CD14-positive monocyte (primary cell): ENCODE results near the gene CDC26. TPM values are rescaled to one million over a fixed set of nuclear protein-coding genes. Genes with fewer than 3 reads are reported as not detected.
"Not testable (repeated sequence)": the region's sequence is repeated elsewhere in the genome, so short reads cannot be mapped to it uniquely, and the experiment has no call there.

Experiments used
- DNase-seq, 3 donors: peaks; one replicate each; pipeline ENCODE4 v3.0.0-alpha.2; 2011 to 2022
- H2AFZ ChIP-seq: 2 replicates; pipeline ENCODE4 v1.6.0; 2012; ENCODE audit warnings: mild to moderate bottlenecking, low read depth, low read length, inconsistent platforms; ENCODE audit not compliant: insufficient read depth, poor library complexity, severe bottlenecking
- H3K27ac ChIP-seq, 2 donors: 1 replicate in 1 of 2; 2 replicates in 1 of 2; pipeline ENCODE4 v1.5.1; 2012 to 2013; ENCODE audit warnings: low read length in 2 of 2, control low read depth in 1 of 2, inconsistent platforms in 1 of 2, low read depth in 1 of 2, mild to moderate bottlenecking in 1 of 2
- H3K27me3 ChIP-seq, 2 donors: one replicate each; pipeline versions ENCODE4 v1.6.0 to v1.6.1; 2011 to 2013; ENCODE audit warnings: low read length in 2 of 2; ENCODE audit not compliant: control insufficient read depth in 2 of 2, insufficient read depth in 2 of 2
- H3K36me3 ChIP-seq, 2 donors: replicated peaks in 1 of 2; 1 replicate in 1 of 2; 2 replicates in 1 of 2; pipeline versions ENCODE4 v1.5.1 to v1.6.1; 2012 to 2013; ENCODE audit warnings: low read length in 2 of 2, control low read depth in 1 of 2, inconsistent platforms in 1 of 2, mild to moderate bottlenecking in 1 of 2; ENCODE audit not compliant: insufficient read depth in 2 of 2, control insufficient read depth in 1 of 2
- H3K4me1 ChIP-seq, 2 donors: 1 replicate in 1 of 2; 2 replicates in 1 of 2; pipeline versions ENCODE4 v1.5.1 to v1.6.1; 2012 to 2013; ENCODE audit warnings: low read length in 2 of 2, control low read depth in 1 of 2, inconsistent platforms in 1 of 2, mild to moderate bottlenecking in 1 of 2, moderate library complexity in 1 of 2; ENCODE audit not compliant: insufficient read depth in 2 of 2, control insufficient read depth in 1 of 2
- H3K4me2 ChIP-seq: replicated peaks from 2 replicates; pipeline ENCODE3; 2012; ENCODE audit warnings: low read length, moderate library complexity, mild to moderate bottlenecking; ENCODE audit not compliant: poor library complexity, severe bottlenecking; ENCODE audit errors: extremely low read depth
- H3K4me3 ChIP-seq, 3 experiments: fragments of 200-600 bp in 1 of 3; sonication (generic) in 1 of 3; replicated peaks in 1 of 3; 1 replicate in 2 of 3; 2 replicates in 1 of 3; pipeline ENCODE4 v1.5.1; 2011 to 2013; ENCODE audit warnings: low read length in 3 of 3, mild to moderate bottlenecking in 3 of 3, control low read depth in 2 of 3, low read depth in 2 of 3, inconsistent platforms in 1 of 3, moderate library complexity in 1 of 3
- H3K79me2 ChIP-seq: 2 replicates; pipeline ENCODE4 v1.6.0; 2012; ENCODE audit warnings: mild to moderate bottlenecking, control low read depth, inconsistent platforms, low read length, moderate library complexity; ENCODE audit not compliant: insufficient read depth
- H3K9ac ChIP-seq: 2 replicates; pipeline ENCODE4 v1.6.0; 2017; ENCODE audit warnings: low read length, mild to moderate bottlenecking; ENCODE audit not compliant: insufficient read depth, poor library complexity, severe bottlenecking
- H3K9me3 ChIP-seq, 2 donors: replicated peaks in 1 of 2; 1 replicate in 1 of 2; 2 replicates in 1 of 2; pipeline versions ENCODE4 v1.5.1 to v1.6.1; 2012 to 2013; ENCODE audit warnings: low read length in 2 of 2, control low read depth in 1 of 2; ENCODE audit not compliant: control insufficient read depth in 1 of 2, insufficient read depth in 1 of 2
- H4K20me1 ChIP-seq: 2 replicates; pipeline ENCODE4 v1.6.0; 2012; ENCODE audit warnings: mild to moderate bottlenecking, low read length, control low read depth, moderate library complexity; ENCODE audit not compliant: insufficient read depth
- H3K27ac Mint-ChIP-seq, 7 donors: one replicate each; pipeline ENCODE4 v1.8.0; 2020; ENCODE audit warnings: mild to moderate bottlenecking in 7 of 7, mixed read lengths in 7 of 7, moderate library complexity in 6 of 7, inconsistent platforms in 2 of 7
- H3K27me3 Mint-ChIP-seq, 3 donors: one replicate each; pipeline ENCODE4 v1.8.0; 2021 to 2022; ENCODE audit warnings: low read depth in 3 of 3, mild to moderate bottlenecking in 3 of 3, mixed read lengths in 3 of 3, moderate library complexity in 3 of 3, inconsistent platforms in 1 of 3
- H3K36me3 Mint-ChIP-seq, 2 donors: one replicate each; pipeline ENCODE4 v1.8.0; 2020; ENCODE audit warnings: mixed read lengths in 2 of 2, inconsistent platforms in 1 of 2, mild to moderate bottlenecking in 1 of 2
- H3K4me1 Mint-ChIP-seq: one replicate; pipeline ENCODE4 v1.8.0; 2020; ENCODE audit warnings: mild to moderate bottlenecking, mixed read lengths
- H3K4me3 Mint-ChIP-seq, 2 donors: one replicate each; pipeline ENCODE4 v1.8.0; 2020; ENCODE audit warnings: mild to moderate bottlenecking in 2 of 2, mixed read lengths in 2 of 2, moderate library complexity in 1 of 2
- H3K9me3 Mint-ChIP-seq, 7 donors: one replicate each; pipeline ENCODE4 v1.8.0; 2020 to 2022; ENCODE audit warnings: mixed read lengths in 7 of 7, mild to moderate bottlenecking in 6 of 7, moderate library complexity in 6 of 7, inconsistent platforms in 2 of 7
- CTCF ChIP-seq: fragments of 200-600 bp; IDR thresholded peaks from one replicate; pipeline ENCODE4 v1.8.0; 2022; ENCODE audit warnings: antibody characterized with exemption, mild to moderate bottlenecking
- WGBS: methylation state at CpG from one replicate; pipeline ENCODE4 v1.1.5; 2013; ENCODE audit warnings: missing lambda C conversion rate; ENCODE audit not compliant: insufficient coverage; 5-methylcytosine and 5-hydroxymethylcytosine counted together
- intact Hi-C, 2 donors: fragments of 100-400 bp; cut with micrococcal nuclease; formaldehyde crosslinking; loops; one replicate each; pipeline versions ENCODE4 v1.15.0 to v1.15.1; 2023
- polyA plus RNA-seq, 3 donors: library from polyadenylated mRNA; depleted of rRNA in 1 of 3; unstranded in 2 of 3; stranded (reverse) in 1 of 3; fragments of 300-500 nt in 2 of 3; fragments of >200 nt in 1 of 3; fragmentation: Illumina TruSeq in 2 of 3; gene quantifications; 1 replicate in 2 of 3; 2 replicates in 1 of 3; pipeline ENCODE4 v1.2.3, GENCODE V29; 2012 to 2021

The CDC26 gene
- polyA plus RNA-seq, 3 donors: 17.9 to 87.8 (median 77.8) TPM

- H2AFZ ChIP-seq: no peak overlapping the region
- no peaks in the 10 kb centered on the region for H3K9me3 Mint-ChIP-seq
- H3K79me2 ChIP-seq: no peaks in the 10 kb centered on the region
- peaks cover 13 to 21% of the 10 kb centered on the region in 2 donors for H3K36me3 Mint-ChIP-seq
- TF ChIP-seq CTCF: no peak
- H3K36me3 ChIP-seq: peaks cover 20 to 22% of the 10 kb centered on the region in 2 donors
- no peak for DNase-seq
- intact Hi-C loops: no loop called here
- no peaks in the 10 kb centered on the region for H3K27me3 ChIP-seq
- H3K4me2 ChIP-seq: no peak overlapping the region
- peaks cover 0 to 3% (median 2%) of the 10 kb centered on the region in 3 donors for H3K27me3 Mint-ChIP-seq
- no peak overlapping the region for H3K4me3 ChIP-seq
- H3K4me1 ChIP-seq: peaks cover 7 to 9% of the 10 kb centered on the region in 2 donors
- no peaks in the 10 kb centered on the region for H3K9me3 ChIP-seq
- WGBS: 88% methylated on average over 6 of the region's 9 CpGs
- no peak overlapping the region for H3K9ac ChIP-seq
- peaks cover 9% of the 10 kb centered on the region for H3K4me1 Mint-ChIP-seq
- H3K27ac Mint-ChIP-seq: peak overlapping the region in 1 of 7 donors; percentile 33
- H4K20me1 ChIP-seq: no peaks in the 10 kb centered on the region
- H3K27ac ChIP-seq: no peak overlapping the region
- no peak overlapping the region for H3K4me3 Mint-ChIP-seq
Measured at GRCh38 chr9:113296796-113297558, 21.6 kb upstream of the CDC26 start.

GRCh38 chr9:113296247-113296646 lies 20.9 kb upstream of the CDC26 start:
- H2AFZ ChIP-seq, intact Hi-C loops, DNase-seq, H3K4me2 ChIP-seq, H3K79me2 ChIP-seq, H3K27me3 Mint-ChIP-seq, H3K27me3 ChIP-seq, H3K4me1 Mint-ChIP-seq, H3K9me3 Mint-ChIP-seq, H3K4me3 Mint-ChIP-seq, H4K20me1 ChIP-seq, H3K9me3 ChIP-seq, H3K4me1 ChIP-seq, H3K27ac Mint-ChIP-seq, H3K4me3 ChIP-seq, H3K9ac ChIP-seq, H3K27ac ChIP-seq: not testable (repeated sequence)
- peaks cover 20 to 28% of the 10 kb centered on the region in 2 donors for H3K36me3 Mint-ChIP-seq
- 100% methylated on average over 7 of the region's 8 CpGs for WGBS
- peaks cover 27 to 30% of the 10 kb centered on the region in 2 donors for H3K36me3 ChIP-seq
